Activated CD8-positive, alpha-beta memory T cell treated with anti-CD3 and anti-CD28 coated beads, Interleukin-2, amount 10 ng/mL, durations not matched to agents 7 days and 5 days (primary cell): ENCODE results near the gene FAM76B. TPM values are rescaled to one million over a fixed set of nuclear protein-coding genes. Genes with fewer than 3 reads are reported as not detected.
A peak's percentile ranks its signal among the peaks of the same experiment; 100 is the strongest.

Source experiments
- ATAC-seq: fragments of 150-1000 bp; cut with Tn5 transposase; one replicate; pipeline ENCODE4 v1.10.0; 2021; ENCODE audit warnings: moderate library complexity
- CTCF ChIA-PET: fragments of 350-600 bp; sonication (Branson Sonifier 250); formaldehyde crosslinking; loops from one replicate; lab custom pipeline; 2021; ENCODE audit warnings: antibody characterized with exemption; lab: Charles Lee
- DNase-seq: peaks from one replicate; pipeline ENCODE4 v3.0.0-alpha.2; 2020
- H3K27ac Mint-ChIP-seq: one replicate; pipeline ENCODE4 v1.8.0; 2021; ENCODE audit warnings: mild to moderate bottlenecking, mixed read lengths
- H3K27me3 Mint-ChIP-seq: one replicate; pipeline ENCODE4 v1.8.0; 2021; ENCODE audit warnings: mixed read lengths
- H3K36me3 Mint-ChIP-seq: one replicate; pipeline ENCODE4 v1.8.0; 2021; ENCODE audit warnings: mild to moderate bottlenecking, mixed read lengths
- H3K4me1 Mint-ChIP-seq: one replicate; pipeline ENCODE4 v1.8.0; 2021; ENCODE audit warnings: mixed read lengths
- H3K4me3 Mint-ChIP-seq: one replicate; pipeline ENCODE4 v1.8.0; 2021; ENCODE audit warnings: mild to moderate bottlenecking, moderate library complexity, mixed read lengths
- H3K9me3 Mint-ChIP-seq: one replicate; pipeline ENCODE4 v1.8.0; 2022; ENCODE audit warnings: low read depth, mixed read lengths
- total RNA-seq, 2 experiments: library from RNA; stranded (reverse); gene quantifications; one replicate each; pipeline ENCODE4 v1.2.3, GENCODE V29; 2021

Gene FAM76B
- total RNA-seq, 2 experiments from 2014 or later: 50.4 to 51.3 TPM

DNA sequence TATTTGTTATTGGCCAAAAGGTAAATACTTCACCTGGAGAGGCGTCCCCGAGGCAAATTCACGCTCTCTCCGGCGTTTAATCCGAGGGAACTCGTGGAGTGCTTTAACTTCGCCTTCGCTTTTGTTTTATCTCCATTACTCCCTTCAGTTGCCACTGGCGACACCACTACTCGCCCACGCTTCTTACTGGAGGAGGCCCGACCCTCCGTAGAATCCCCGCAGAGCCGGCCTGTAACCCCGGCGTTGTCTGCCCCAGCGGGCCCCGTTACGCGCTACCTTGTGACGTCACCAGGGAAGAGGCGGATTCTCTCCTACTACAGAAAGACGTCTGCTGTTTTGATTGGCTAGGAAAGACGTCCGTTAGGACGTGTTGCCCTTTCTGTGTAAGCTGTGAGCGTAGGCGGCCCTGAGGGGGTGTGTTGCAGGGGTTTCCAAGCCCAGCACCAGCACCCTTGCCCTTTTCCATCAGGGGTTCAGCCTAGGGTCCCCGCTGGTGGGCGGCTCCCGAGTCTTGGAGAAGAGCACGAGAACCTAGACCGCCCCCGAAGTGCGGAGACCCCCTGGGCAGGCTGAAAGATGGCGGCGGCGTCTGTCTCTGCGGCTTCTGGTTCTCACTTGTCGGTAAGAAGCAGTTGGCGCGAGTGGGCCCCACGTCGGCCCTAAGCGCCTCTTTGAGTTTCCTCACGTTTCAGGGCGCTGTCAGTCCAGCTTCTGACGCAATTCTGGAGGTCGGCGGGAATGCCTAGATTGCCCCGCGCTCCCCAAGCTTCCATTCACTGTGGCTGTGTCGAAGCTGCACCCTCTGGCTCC is 746 bp upstream of the FAM76B start, which contains the start of gene CEP57:
Gene CEP57 (plus strand): TSS at position 376 of the 810 bp plus-strand sequence. CDS start 201 bp downstream, at position 577.
- ATAC-seq (peak; percentile 71), DNase-seq (peak; percentile 97)
- H3K27me3 Mint-ChIP-seq: no peaks in the 10 kb centered on the region
- H3K27ac Mint-ChIP-seq: peak within 1 kb of the TSS; percentile 100
- CTCF ChIA-PET: interaction anchor here (0.7 to 3.5 kb wide), 14 partner anchors 17 to 709 kb away, joined by 3 to 18 read pairs (median 4); partner anchors contain the start of genes CCDC82, ENDOD1, JRKL and MAML2
- H3K4me1 Mint-ChIP-seq: peaks cover 57% of the 10 kb centered on the region
- no peaks in the 10 kb centered on the region for H3K9me3 Mint-ChIP-seq
- H3K36me3 Mint-ChIP-seq: peaks cover 33% of the 10 kb centered on the region
- H3K4me3 Mint-ChIP-seq: peak within 1 kb of the TSS; percentile 99

GRCh38 chr11:95788921-95789505 is 569 bp downstream of the FAM76B start:
- peaks cover 39% of the 10 kb centered on the region for H3K36me3 Mint-ChIP-seq
- peaks cover 58% of the 10 kb centered on the region for H3K4me1 Mint-ChIP-seq
- peak overlapping the region; percentile 100 for H3K27ac Mint-ChIP-seq
- peak overlapping the region; percentile 99 for H3K4me3 Mint-ChIP-seq
- H3K27me3 Mint-ChIP-seq: no peaks in the 10 kb centered on the region
- DNase-seq (peak; percentile 64), ATAC-seq (no peak)
- H3K9me3 Mint-ChIP-seq: no peaks in the 10 kb centered on the region
- CTCF ChIA-PET: interaction anchor here (0.8 to 3.5 kb wide), 11 partner anchors 10 to 722 kb away, joined by 3 to 18 read pairs (median 4); partner anchors contain the start of genes ENDOD1 and SESN3

GRCh38 chr11:95780544-95780943 is 9.0 kb downstream of the FAM76B start:
- CTCF ChIA-PET: interaction anchor here (1.3 kb wide), 1 partner anchor 562 kb away, joined by 3 read pairs; the partner anchor contains the start of gene MAML2
- no peaks in the 10 kb centered on the region for H3K9me3 Mint-ChIP-seq
- H3K36me3 Mint-ChIP-seq: peaks cover 64% of the 10 kb centered on the region
- no peak overlapping the region for H3K4me3 Mint-ChIP-seq
- no peak overlapping the region for H3K27ac Mint-ChIP-seq
- ATAC-seq (no peak), DNase-seq (no peak)
- peaks cover 51% of the 10 kb centered on the region for H3K4me1 Mint-ChIP-seq
- no peaks in the 10 kb centered on the region for H3K27me3 Mint-ChIP-seq

DNA sequence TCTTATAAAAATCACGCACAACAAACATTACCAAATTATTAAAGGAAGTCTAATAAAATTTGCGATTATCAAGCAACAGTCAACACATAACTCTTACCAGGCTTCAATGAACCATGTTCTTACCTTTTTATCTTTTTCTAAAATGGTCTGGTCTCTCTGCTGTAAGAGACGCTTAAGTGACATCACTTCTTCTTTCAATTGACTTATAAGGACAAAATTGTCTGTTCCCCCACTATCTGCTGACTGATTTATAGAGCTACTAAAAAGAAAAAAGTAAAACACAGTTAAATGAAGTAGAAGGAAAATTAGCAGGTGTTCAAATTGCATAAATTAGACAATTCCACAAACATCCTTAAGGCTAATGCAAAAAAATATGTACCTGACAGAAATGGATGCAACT is 10.9 kb downstream of the FAM76B start:
- no peak for ATAC-seq
- no peak overlapping the region for H3K4me3 Mint-ChIP-seq
- no peaks in the 10 kb centered on the region for H3K9me3 Mint-ChIP-seq
- DNase-seq: no peak
- no peak overlapping the region for H3K27ac Mint-ChIP-seq
- CTCF ChIA-PET: interaction anchor here (1.2 to 1.6 kb wide), 2 partner anchors 10 to 628 kb away, joined by 3 to 4 read pairs; no protein-coding TSS in a partner anchor
- H3K4me1 Mint-ChIP-seq: peaks cover 44% of the 10 kb centered on the region
- H3K27me3 Mint-ChIP-seq: no peaks in the 10 kb centered on the region
- peaks cover 68% of the 10 kb centered on the region for H3K36me3 Mint-ChIP-seq

GRCh38 chr11:95776859-95777258 is 12.7 kb downstream of the FAM76B start:
- peaks cover 65% of the 10 kb centered on the region for H3K36me3 Mint-ChIP-seq
- ATAC-seq (no peak), DNase-seq (no peak)
- no peaks in the 10 kb centered on the region for H3K27me3 Mint-ChIP-seq
- no peaks in the 10 kb centered on the region for H3K9me3 Mint-ChIP-seq
- peaks cover 32% of the 10 kb centered on the region for H3K4me1 Mint-ChIP-seq
- CTCF ChIA-PET: no interaction called here
- no peak overlapping the region for H3K27ac Mint-ChIP-seq
- H3K4me3 Mint-ChIP-seq: no peak overlapping the region

DNA sequence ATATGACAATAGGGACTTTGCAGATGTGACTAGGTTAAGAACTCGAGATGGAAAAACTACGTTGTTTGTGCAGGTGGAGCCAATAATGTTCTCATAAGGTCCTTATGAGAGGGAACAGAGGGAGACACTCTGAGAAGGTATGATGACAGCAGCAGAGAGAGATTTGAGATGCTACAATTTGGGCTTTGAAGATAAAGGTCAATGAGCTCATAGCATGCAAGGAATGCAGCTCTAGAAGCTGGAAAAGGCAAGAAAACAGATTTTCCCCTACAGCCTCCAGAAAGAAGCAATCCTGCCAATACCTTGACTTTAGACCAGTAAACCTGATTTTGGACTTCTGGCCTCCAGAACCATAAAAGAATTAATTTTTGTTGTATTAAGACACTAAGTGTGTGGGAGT is 21.1 kb downstream of the FAM76B start:
- Mint-ChIP-seq H3K27ac (no peak overlapping the region), H3K4me1 (peaks cover 3% of the 10 kb centered on the region), H3K9me3 (no peaks in the 10 kb centered on the region), H3K4me3 (no peak overlapping the region), H3K36me3 (peaks cover 16% of the 10 kb centered on the region), H3K27me3 (no peaks in the 10 kb centered on the region)
- no peak for ATAC-seq
- no peak for DNase-seq
- CTCF ChIA-PET: interaction anchor here (0.5 to 2.5 kb wide), 2 partner anchors 615 to 698 kb away, joined by 3 to 15 read pairs; no protein-coding TSS in a partner anchor

GRCh38 chr11:95767498-95767897 is 22.1 kb downstream of the FAM76B start:
- CTCF ChIA-PET: interaction anchor here (0.9 to 2.5 kb wide), 2 partner anchors 62 to 614 kb away, joined by 4 to 15 read pairs; no protein-coding TSS in a partner anchor
- Mint-ChIP-seq H3K27ac (no peak overlapping the region), H3K36me3 (peaks cover 10% of the 10 kb centered on the region), H3K9me3 (no peaks in the 10 kb centered on the region), H3K4me3 (no peak overlapping the region), H3K27me3 (no peaks in the 10 kb centered on the region), H3K4me1 (peaks cover under 1% of the 10 kb centered on the region)
- ATAC-seq (no peak), DNase-seq (no peak)

GRCh38 chr11:95766701-95767100 is 22.9 kb downstream of the FAM76B start:
- DNase-seq (no peak), ATAC-seq (no peak)
- no peaks in the 10 kb centered on the region for H3K4me1 Mint-ChIP-seq
- no peaks in the 10 kb centered on the region for H3K9me3 Mint-ChIP-seq
- CTCF ChIA-PET: interaction anchor here (0.7 to 7.4 kb wide), 2 partner anchors 613 to 659 kb away, joined by 3 to 57 read pairs; no protein-coding TSS in a partner anchor
- H3K27ac Mint-ChIP-seq: no peak overlapping the region
- no peaks in the 10 kb centered on the region for H3K27me3 Mint-ChIP-seq
- no peak overlapping the region for H3K4me3 Mint-ChIP-seq
- H3K36me3 Mint-ChIP-seq: peaks cover 8% of the 10 kb centered on the region

- Mint-ChIP-seq H3K36me3 (peaks cover 4% of the 10 kb centered on the region), H3K4me1 (no peaks in the 10 kb centered on the region), H3K4me3 (no peak overlapping the region), H3K27ac (no peak overlapping the region), H3K9me3 (no peaks in the 10 kb centered on the region), H3K27me3 (peaks cover 6% of the 10 kb centered on the region)
- ATAC-seq: peak; percentile 80
- no peak for DNase-seq
- CTCF ChIA-PET: interaction anchor here (0.9 to 7.4 kb wide), 6 partner anchors 8 to 629 kb away, joined by 3 to 57 read pairs (median 4); partner anchors contain the start of genes CEP57 and FAM76B
These were observed 25.2 kb downstream of the FAM76B start for GRCh38 chr11:95764267-95764898.

DNA sequence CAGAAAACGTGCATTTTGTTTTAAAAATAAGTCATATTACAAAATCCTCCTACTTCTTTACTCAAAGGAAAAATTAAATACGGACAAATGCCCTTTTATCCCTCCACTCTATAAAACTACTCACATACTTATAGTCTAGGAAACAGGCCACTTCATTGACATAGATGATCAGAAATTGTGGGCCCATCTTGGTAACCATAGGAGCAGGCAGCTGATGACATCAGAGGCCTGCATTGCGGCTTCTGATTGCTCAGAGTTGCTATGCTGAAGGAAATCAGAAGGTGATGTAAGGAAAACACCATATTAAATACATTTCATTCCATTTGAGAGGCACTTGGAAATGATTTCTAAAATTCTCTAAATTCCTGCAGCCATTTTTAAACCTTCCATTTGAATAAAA is 27.0 kb downstream of the FAM76B start:
- no peak for DNase-seq
- Mint-ChIP-seq H3K27ac (no peak overlapping the region), H3K36me3 (no peaks in the 10 kb centered on the region), H3K4me1 (no peaks in the 10 kb centered on the region), H3K27me3 (peaks cover 6% of the 10 kb centered on the region), H3K9me3 (no peaks in the 10 kb centered on the region), H3K4me3 (no peak overlapping the region)
- ATAC-seq: no peak
- CTCF ChIA-PET: interaction anchor here (1.3 to 7.4 kb wide), 5 partner anchors 57 to 693 kb away, joined by 3 to 57 read pairs (median 3); no protein-coding TSS in a partner anchor

DNA sequence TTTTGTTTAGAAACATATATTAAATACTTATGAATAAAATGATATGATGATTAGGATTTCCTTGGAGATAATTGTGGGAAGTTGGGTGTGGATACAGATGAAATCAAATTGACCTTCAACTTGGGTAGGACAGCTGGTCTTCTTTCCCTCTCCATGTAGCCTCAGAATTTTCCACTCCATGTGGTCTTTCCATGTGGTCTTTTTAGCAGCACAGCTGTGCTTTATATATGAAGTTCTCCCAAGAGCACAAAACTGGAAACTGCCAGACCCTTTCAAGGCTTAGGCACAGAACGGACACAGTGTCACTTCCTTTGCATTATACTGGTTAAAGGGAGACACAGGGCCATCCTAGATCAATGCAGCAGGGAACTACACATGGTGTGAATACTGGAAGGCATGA is 28.6 kb downstream of the FAM76B start:
- CTCF ChIA-PET: interaction anchor here (1.1 to 7.4 kb wide), 3 partner anchors 56 to 607 kb away, joined by 3 to 57 read pairs (median 7); no protein-coding TSS in a partner anchor
- H3K36me3 Mint-ChIP-seq: no peaks in the 10 kb centered on the region
- ATAC-seq: no peak

GRCh38 chr11:95751515-95751914 is 38.1 kb downstream of the FAM76B start:
- DNase-seq (no peak), ATAC-seq (no peak)
- H3K36me3 Mint-ChIP-seq: no peaks in the 10 kb centered on the region
- no peak overlapping the region for H3K4me3 Mint-ChIP-seq
- H3K9me3 Mint-ChIP-seq: no peaks in the 10 kb centered on the region
- H3K4me1 Mint-ChIP-seq: no peaks in the 10 kb centered on the region
- H3K27ac Mint-ChIP-seq: no peak overlapping the region
- CTCF ChIA-PET: interaction anchor here (0.9 to 1.1 kb wide), 2 partner anchors 674 to 681 kb away, joined by 3 read pairs; no protein-coding TSS in a partner anchor
- H3K27me3 Mint-ChIP-seq: peaks cover 20% of the 10 kb centered on the region

More for the DNA sequence above, 28.6 kb downstream of the FAM76B start:
- H3K27ac Mint-ChIP-seq: no peak overlapping the region
- no peaks in the 10 kb centered on the region for H3K4me1 Mint-ChIP-seq
- no peak for DNase-seq
- peaks cover 6% of the 10 kb centered on the region for H3K27me3 Mint-ChIP-seq
- H3K9me3 Mint-ChIP-seq: no peaks in the 10 kb centered on the region
- no peak overlapping the region for H3K4me3 Mint-ChIP-seq
